ENCODE measurements around the gene PRAC1.

- peak; percentile 88 for TF ChIP-seq CTCF (conservative IDR thresholded peaks at IDR 0.05)
- TF ChIP-seq ZFX (IDR thresholded peaks at IDR 0.05), result no peak
Measured at GRCh38 chr17:48724251-48725003, 2.1 kb upstream of the PRAC1 start.
